Bronchial epithelial cell (primary cell): ENCODE results near the gene PPM1D. TPM values are rescaled to one million over a fixed set of nuclear protein-coding genes. Genes with fewer than 3 reads are reported as not detected.
"Not testable (repeated sequence)": the region's sequence is repeated elsewhere in the genome, so short reads cannot be mapped to it uniquely, and the experiment has no call there.

ENCODE experiments used
- DNase-seq: peaks from one replicate; pipeline ENCODE4 v3.0.0-alpha.2; 2010; ENCODE audit warnings: low read depth
- FAIRE-seq: peaks from 2 replicates; lab custom pipeline; 2011; peaks lifted over from hg19 to GRCh38; lab: Jason Lieb, UNC
- H3K27me3 ChIP-seq: 2 replicates; pipeline ENCODE4 v1.5.1; 2011; ENCODE audit warnings: low read length; ENCODE audit not compliant: control insufficient read depth, insufficient read depth
- H3K36me3 ChIP-seq: 2 replicates; pipeline ENCODE4 v1.5.1; 2011; ENCODE audit warnings: low read length; ENCODE audit not compliant: control insufficient read depth, insufficient read depth
- H3K4me3 ChIP-seq: 2 replicates; pipeline ENCODE4 v1.5.1; 2011; ENCODE audit warnings: mild to moderate bottlenecking, low read depth, low read length, control low read depth
- CTCF ChIP-seq: IDR thresholded peaks from 2 replicates; pipeline ENCODE4 v1.5.1; 2011; ENCODE audit warnings: mild to moderate bottlenecking, moderate library complexity, low read length, control low read depth, inconsistent platforms; ENCODE audit not compliant: insufficient read depth, severe bottlenecking
- total RNA-seq: library from RNA; depleted of rRNA; stranded (reverse); fragments of >200 nt; gene quantifications from 2 replicates; pipeline ENCODE4 v1.2.1, GENCODE V29; 2014

The PPM1D gene
- total RNA-seq, 1 donor from 2014 or later = 3.2 TPM

- Histone ChIP-seq H3K27me3 (no peaks in the 10 kb centered on the region), H3K4me3 (no peak overlapping the region), H3K36me3 (no peaks in the 10 kb centered on the region)
- TF ChIP-seq CTCF = no peak
- DNase-seq = no peak
- no peak for FAIRE-seq
Measured at GRCh38 chr17:60610473-60610872, 10.5 kb downstream of the PPM1D start.

GRCh38 chr17:60611321-60611720 lies 11.3 kb downstream of the PPM1D start:
- not testable (repeated sequence) for FAIRE-seq, DNase-seq, H3K4me3 ChIP-seq, H3K36me3 ChIP-seq, H3K27me3 ChIP-seq

GRCh38 chr17:60613325-60613724 lies 13.3 kb downstream of the PPM1D start:
- no peak for DNase-seq
- FAIRE-seq = no peak

GRCh38 chr17:60613796-60614195 lies 13.8 kb downstream of the PPM1D start:
- H3K4me3 ChIP-seq, H3K27me3 ChIP-seq, H3K36me3 ChIP-seq, FAIRE-seq, DNase-seq: not testable (repeated sequence)

More at GRCh38 chr17:60613325-60613724, 13.3 kb downstream of the PPM1D start:
- no peak overlapping the region for H3K4me3 ChIP-seq
- no peaks in the 10 kb centered on the region for H3K27me3 ChIP-seq
- no peaks in the 10 kb centered on the region for H3K36me3 ChIP-seq
- TF ChIP-seq CTCF = no peak

- H3K27me3 ChIP-seq, DNase-seq, H3K4me3 ChIP-seq, H3K36me3 ChIP-seq, FAIRE-seq: not testable (repeated sequence)
Measured at GRCh38 chr17:60614247-60614646, 14.3 kb downstream of the PPM1D start.

- no peaks in the 10 kb centered on the region for H3K36me3 ChIP-seq
- H3K4me3 ChIP-seq = no peak overlapping the region
- no peak for TF ChIP-seq CTCF
- H3K27me3 ChIP-seq = no peaks in the 10 kb centered on the region
- DNase-seq (no peak), FAIRE-seq (no peak)
Measured at GRCh38 chr17:60615108-60615507, 15.1 kb downstream of the PPM1D start.

- TF ChIP-seq CTCF = no peak
- Histone ChIP-seq H3K4me3 (no peak overlapping the region), H3K27me3 (no peaks in the 10 kb centered on the region), H3K36me3 (no peaks in the 10 kb centered on the region)
- FAIRE-seq = no peak
- no peak for DNase-seq
Measured at GRCh38 chr17:60615840-60616239, 15.8 kb downstream of the PPM1D start.
